NT2/D1 (cell line): Measurements from ENCODE around the gene TPM3.
A peak's percentile ranks its signal among the peaks of the same experiment; 100 is the strongest.

Source experiments
- DNase-seq: peaks from one replicate; pipeline ENCODE4 v3.0.0-alpha.2; 2011; ENCODE audit warnings: low read depth, low spot score
- H3K27me3 ChIP-seq: 2 replicates; pipeline ENCODE4 v1.6.0; 2011; ENCODE audit warnings: mild to moderate bottlenecking; ENCODE audit not compliant: insufficient read length, insufficient read depth
- H3K36me3 ChIP-seq: 2 replicates; pipeline ENCODE4 v1.6.1; 2011; ENCODE audit warnings: mild to moderate bottlenecking, low read length, mixed read lengths; ENCODE audit not compliant: insufficient read depth, insufficient read length
- H3K4me1 ChIP-seq: 2 replicates; pipeline ENCODE4 v1.5.1; 2011; ENCODE audit not compliant: insufficient read depth, insufficient read length
- H3K4me3 ChIP-seq: 2 replicates; pipeline ENCODE4 v1.5.1; 2011; ENCODE audit warnings: low read depth; ENCODE audit not compliant: insufficient read length
- H3K9ac ChIP-seq: 2 replicates; pipeline ENCODE4 v1.6.0; 2011; ENCODE audit warnings: low read depth; ENCODE audit not compliant: insufficient read length
- H3K9me3 ChIP-seq: 2 replicates; pipeline ENCODE4 v1.5.1; 2011; ENCODE audit warnings: mild to moderate bottlenecking, low read length; ENCODE audit not compliant: insufficient read depth
- SUZ12 ChIP-seq: IDR thresholded peaks from 2 replicates; pipeline ENCODE4 v1.6.1; 2011; ENCODE audit not compliant: insufficient read length, insufficient read depth; ENCODE audit errors: extremely low read depth
- YY1 ChIP-seq: IDR thresholded peaks from 2 replicates; pipeline ENCODE4 v1.6.1; 2011; ENCODE audit not compliant: insufficient read length, insufficient read depth
- ZNF274 ChIP-seq: IDR thresholded peaks from 2 replicates; pipeline ENCODE4 v1.6.1; 2011; ENCODE audit warnings: mild to moderate bottlenecking, low read depth, low read length

TPM3 gene

DNA sequence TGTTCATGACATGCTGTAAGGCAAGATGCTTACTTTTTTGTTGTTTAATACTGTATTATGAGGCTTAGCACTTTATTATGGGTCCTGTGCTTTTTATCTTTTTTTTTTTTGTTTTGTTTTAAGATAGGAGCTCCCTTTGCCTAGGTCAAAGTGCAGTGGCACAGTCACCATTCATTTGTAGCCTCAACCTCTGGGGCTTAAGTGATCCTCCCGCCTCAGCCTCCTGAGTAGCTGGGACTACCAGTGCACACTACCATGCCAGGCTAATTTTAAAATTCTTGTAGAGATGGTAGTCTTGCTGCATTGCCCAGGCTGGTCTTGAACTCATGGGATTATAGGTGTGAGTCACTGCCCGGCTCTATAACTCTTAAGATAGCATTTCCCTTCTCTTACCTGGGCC is 33.5 kb upstream of the TPM3 start:
- no peaks in the 10 kb centered on the region for H3K27me3 ChIP-seq
- DNase-seq: no peak
- peaks cover 8% of the 10 kb centered on the region for H3K9me3 ChIP-seq
- H3K9ac ChIP-seq: no peak overlapping the region
- TF ChIP-seq SUZ12: no peak
- no peak for TF ChIP-seq ZNF274
- TF ChIP-seq YY1: no peak
- no peaks in the 10 kb centered on the region for H3K4me1 ChIP-seq
- no peak overlapping the region for H3K4me3 ChIP-seq
- peaks cover 80% of the 10 kb centered on the region for H3K36me3 ChIP-seq

GRCh38 chr1:154223621-154224020 is 31.7 kb upstream of the TPM3 start:
- peaks cover 8% of the 10 kb centered on the region for H3K9me3 ChIP-seq
- DNase-seq: no peak
- H3K27me3 ChIP-seq: no peaks in the 10 kb centered on the region
- H3K9ac ChIP-seq: no peak overlapping the region
- H3K36me3 ChIP-seq: peaks cover 74% of the 10 kb centered on the region
- H3K4me3 ChIP-seq: no peak overlapping the region
- TF ChIP-seq SUZ12 (no peak), ZNF274 (no peak), YY1 (no peak)
- no peaks in the 10 kb centered on the region for H3K4me1 ChIP-seq

DNA sequence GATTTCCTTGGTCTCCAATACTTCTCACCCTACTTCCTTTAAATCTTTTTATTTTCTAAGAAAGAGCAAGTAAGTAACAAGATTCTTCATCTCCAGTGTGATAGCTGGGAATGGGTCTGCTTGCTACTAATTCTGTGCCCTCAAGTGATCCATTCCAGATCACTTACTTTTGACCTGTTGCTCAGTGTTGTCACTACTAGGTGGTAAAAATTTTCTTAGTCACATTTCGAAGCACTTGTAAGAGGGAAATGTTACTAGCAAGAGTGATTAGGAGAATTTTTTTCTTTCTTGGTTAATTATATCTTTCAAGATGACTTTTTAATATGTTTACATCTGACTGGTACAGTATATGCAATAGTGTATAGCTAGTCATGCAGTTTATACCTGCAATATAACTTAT is 31.0 kb upstream of the TPM3 start:
- Histone ChIP-seq H3K4me3 (no peak overlapping the region), H3K9ac (no peak overlapping the region), H3K27me3 (no peaks in the 10 kb centered on the region), H3K4me1 (no peaks in the 10 kb centered on the region), H3K9me3 (peaks cover 8% of the 10 kb centered on the region), H3K36me3 (peaks cover 74% of the 10 kb centered on the region)
- TF ChIP-seq YY1: no peak
- no peak for DNase-seq

DNA sequence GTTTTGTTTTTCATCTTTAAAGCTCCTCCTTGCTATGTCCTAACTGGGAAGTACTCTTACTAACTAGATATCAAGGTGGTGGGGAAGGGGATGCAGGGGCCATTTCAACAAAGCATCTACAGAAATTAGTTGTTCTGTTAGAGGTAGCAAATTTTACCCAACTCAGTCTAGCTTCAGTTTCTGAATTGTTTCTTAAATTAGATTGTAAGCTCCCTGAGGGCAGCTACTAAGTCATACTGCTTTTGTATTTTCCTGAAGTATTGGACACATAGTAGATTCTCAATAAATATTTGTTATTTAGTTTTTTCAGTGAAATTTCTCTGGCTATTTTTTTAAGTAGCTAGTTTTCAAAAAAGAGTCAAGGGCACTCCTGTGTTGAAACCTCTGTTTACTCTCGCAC is 30.6 kb upstream of the TPM3 start:
- no peak for DNase-seq
- Histone ChIP-seq H3K9ac (no peak overlapping the region), H3K27me3 (no peaks in the 10 kb centered on the region), H3K4me3 (peak overlapping the region; percentile 92), H3K4me1 (no peaks in the 10 kb centered on the region), H3K9me3 (peaks cover 8% of the 10 kb centered on the region), H3K36me3 (peaks cover 74% of the 10 kb centered on the region)
- no peak for TF ChIP-seq ZNF274
- TF ChIP-seq YY1: no peak
- TF ChIP-seq SUZ12: no peak

DNA sequence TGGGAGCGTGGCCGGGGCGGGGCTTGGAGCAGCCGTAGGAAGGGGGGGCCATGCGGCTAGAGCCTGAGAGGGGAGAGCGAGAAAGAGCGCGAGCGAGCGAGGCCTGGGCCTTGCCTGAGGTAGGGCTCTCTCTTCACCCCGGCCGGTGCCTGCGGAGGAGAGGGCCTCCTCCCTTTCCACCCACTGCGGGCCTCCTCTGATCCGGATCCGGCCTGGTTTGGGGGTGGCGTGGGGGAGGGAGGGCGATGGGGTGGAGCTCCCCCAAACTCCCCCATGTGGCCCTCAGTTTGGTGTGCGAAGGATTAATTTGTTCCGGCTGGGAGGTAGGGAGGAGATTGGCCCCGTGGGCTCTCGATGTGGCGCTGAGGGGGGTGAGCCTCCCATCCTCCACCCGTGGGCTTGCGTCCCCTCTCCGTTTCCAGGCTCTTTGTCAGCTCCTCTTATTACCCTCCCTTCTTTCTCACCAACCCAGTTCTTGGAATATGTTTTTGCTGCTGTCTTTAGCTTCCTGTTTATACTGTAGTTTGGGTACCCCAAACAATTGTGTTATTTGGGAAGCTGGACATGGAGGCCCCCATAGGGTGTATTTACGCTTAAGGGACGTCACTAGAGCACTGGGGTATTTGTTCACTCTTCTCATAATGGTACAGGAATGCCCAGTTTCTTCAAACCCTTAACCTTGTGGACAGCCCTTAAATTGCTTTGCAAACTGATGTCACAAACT is 29.5 kb upstream of the TPM3 start:
- Histone ChIP-seq H3K9ac (peak overlapping the region; percentile 98), H3K36me3 (peaks cover 74% of the 10 kb centered on the region), H3K4me3 (peak overlapping the region; percentile 92), H3K9me3 (peaks cover 8% of the 10 kb centered on the region), H3K4me1 (no peaks in the 10 kb centered on the region), H3K27me3 (no peaks in the 10 kb centered on the region)
- no peak for DNase-seq
- no peak for TF ChIP-seq YY1
- no peak for TF ChIP-seq SUZ12
- TF ChIP-seq ZNF274: no peak

DNA sequence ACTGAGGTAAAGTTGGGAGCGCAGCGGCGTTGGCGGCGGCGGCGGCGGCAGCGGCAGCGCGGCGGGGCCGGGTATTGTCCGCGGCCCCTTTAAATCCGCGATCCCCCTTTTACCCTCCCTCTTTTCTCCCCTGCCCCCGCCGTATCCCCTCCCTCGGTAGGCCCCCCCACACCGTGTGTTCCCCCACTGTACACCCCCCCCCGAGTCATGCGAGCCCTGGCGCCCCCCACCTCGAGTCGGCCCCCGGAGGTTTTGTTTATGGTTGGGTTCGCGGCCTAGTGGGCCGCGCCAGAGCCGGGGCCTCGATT is 29.0 kb upstream of the TPM3 start:
- no peak for TF ChIP-seq SUZ12
- TF ChIP-seq ZNF274: no peak
- no peak for TF ChIP-seq YY1
- H3K36me3 ChIP-seq: peaks cover 74% of the 10 kb centered on the region
- no peak for DNase-seq
- no peaks in the 10 kb centered on the region for H3K4me1 ChIP-seq
- no peaks in the 10 kb centered on the region for H3K27me3 ChIP-seq
- H3K4me3 ChIP-seq: peak overlapping the region; percentile 92
- H3K9me3 ChIP-seq: peaks cover 8% of the 10 kb centered on the region
- peak overlapping the region; percentile 98 for H3K9ac ChIP-seq

DNA sequence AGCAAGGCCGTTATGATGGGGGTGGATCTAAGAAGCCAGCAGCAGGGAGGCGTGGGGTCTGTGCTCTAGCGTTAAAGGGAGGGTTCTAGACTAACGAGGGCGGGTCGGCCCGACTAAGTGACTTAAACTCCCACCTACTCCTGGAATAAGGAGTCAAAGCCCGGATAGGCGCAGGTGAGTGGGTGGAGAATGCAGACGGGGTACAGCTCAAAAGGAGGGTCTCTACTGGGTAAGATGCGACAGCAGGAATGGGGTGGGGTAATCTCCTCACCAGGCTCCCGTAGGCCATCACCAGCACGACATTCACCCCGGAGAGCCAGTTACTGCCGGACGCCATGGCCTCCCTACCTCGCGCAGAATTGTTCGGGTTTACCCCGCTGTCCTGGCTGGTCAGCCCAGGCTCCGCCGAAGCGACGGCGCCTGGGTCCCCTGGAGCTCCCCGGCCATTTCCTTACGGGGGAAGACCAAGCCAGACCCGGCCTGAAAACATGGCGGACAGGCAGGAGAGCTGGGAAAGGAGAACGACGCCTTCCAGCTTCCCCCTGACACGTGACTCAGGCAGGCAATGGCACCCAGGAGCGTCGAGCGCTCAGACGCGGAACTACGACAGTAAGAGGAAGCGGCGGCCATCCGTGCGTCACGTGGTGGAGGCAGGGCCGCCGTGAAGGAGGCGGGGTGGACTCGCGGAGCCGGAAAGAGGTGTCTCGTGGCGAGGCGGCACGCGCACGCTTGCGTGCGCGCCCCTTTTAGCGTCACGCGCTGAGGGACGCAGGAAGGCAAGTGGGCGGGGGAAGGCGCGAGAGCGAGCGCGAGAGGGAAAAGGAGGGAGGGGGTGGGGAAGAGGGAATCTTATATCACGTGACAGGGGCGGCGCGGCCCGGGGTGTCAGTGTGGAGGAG is 28.4 kb upstream of the TPM3 start, which contains the start of gene UBAP2L:
UBAP2L (plus strand) TSS at position 885 of the 899 bp plus-strand sequence. CDS start 4,169 bp downstream, outside the sequence.
- Histone ChIP-seq H3K27me3 (no peaks in the 10 kb centered on the region), H3K9ac (peak within 1 kb of the TSS; percentile 100), H3K4me1 (no peaks in the 10 kb centered on the region), H3K9me3 (peaks cover 8% of the 10 kb centered on the region), H3K36me3 (peaks cover 72% of the 10 kb centered on the region), H3K4me3 (peak within 1 kb of the TSS; percentile 100)
- TF ChIP-seq YY1: peak; percentile 91
- TF ChIP-seq ZNF274: no peak
- no peak for TF ChIP-seq SUZ12
- peak; percentile 100 for DNase-seq
